ENCODE results near the gene RABAC1. TPM values are rescaled to one million over a fixed set of nuclear protein-coding genes. Genes with fewer than 3 reads are reported as not detected.

The RABAC1 gene
- total RNA-seq, 2 donors from 2014 or later: 130 to 332 TPM

- DNase-seq (ENCODE audit: low spot score): no peak
- Histone ChIP-seq H3K27ac (no peak overlapping the region), H3K9me3 (no peaks in the 10 kb centered on the region), H3K27me3 (replicated peaks; ENCODE audit: insufficient read depth) (peaks cover 24% of the 10 kb centered on the region), H3K36me3 (no peaks in the 10 kb centered on the region), H3K4me3 (no peak overlapping the region), H3K4me1 (ENCODE audit: control insufficient read depth in 1 of 2, low read depth in 2 of 2) (peaks cover 9 to 12% of the 10 kb centered on the region in 2 donors)
- TF ChIP-seq CTCF (IDR thresholded peaks at IDR 0.05): no peak
- ATAC-seq (ENCODE audit: insufficient number of reproducible peaks, low FRiP score, low read depth): no peak
Measured at GRCh38 chr19:41926763-41927496, 32.2 kb downstream of the RABAC1 start.

- Histone ChIP-seq H3K27me3 (replicated peaks; ENCODE audit: insufficient read depth) (peaks cover 23% of the 10 kb centered on the region), H3K36me3 (no peaks in the 10 kb centered on the region), H3K27ac (no peak overlapping the region), H3K4me3 (no peak overlapping the region), H3K9me3 (no peaks in the 10 kb centered on the region), H3K4me1 (ENCODE audit: control insufficient read depth in 1 of 2, low read depth in 2 of 2) (peaks cover 9 to 12% of the 10 kb centered on the region in 2 donors)
- ATAC-seq (ENCODE audit: insufficient number of reproducible peaks, low FRiP score, low read depth) (no peak), DNase-seq (ENCODE audit: low spot score) (no peak)
- TF ChIP-seq CTCF (IDR thresholded peaks at IDR 0.05): no peak
Measured at GRCh38 chr19:41926028-41926762, 32.9 kb downstream of the RABAC1 start.

- H3K4me3 ChIP-seq: no peak overlapping the region
- TF ChIP-seq CTCF (IDR thresholded peaks at IDR 0.05): no peak
- no peak overlapping the region for H3K27ac ChIP-seq
- no peak for ATAC-seq (ENCODE audit: insufficient number of reproducible peaks, low FRiP score, low read depth)
- peaks cover 9 to 12% of the 10 kb centered on the region in 2 donors for H3K4me1 ChIP-seq (ENCODE audit: control insufficient read depth in 1 of 2, low read depth in 2 of 2)
- H3K27me3 ChIP-seq (replicated peaks; ENCODE audit: insufficient read depth): peaks cover 16% of the 10 kb centered on the region
- no peaks in the 10 kb centered on the region for H3K9me3 ChIP-seq
- no peaks in the 10 kb centered on the region for H3K36me3 ChIP-seq
- no peak for DNase-seq (ENCODE audit: low spot score)
Measured at GRCh38 chr19:41925208-41926003, 33.7 kb downstream of the RABAC1 start.

GRCh38 chr19:41924151-41925145 is 34.7 kb downstream of the RABAC1 start:
- no peaks in the 10 kb centered on the region for H3K36me3 ChIP-seq
- peaks cover 12% of the 10 kb centered on the region for H3K27me3 ChIP-seq (replicated peaks; ENCODE audit: insufficient read depth)
- H3K27ac ChIP-seq: no peak overlapping the region
- DNase-seq (ENCODE audit: low spot score): no peak
- TF ChIP-seq CTCF (IDR thresholded peaks at IDR 0.05): no peak
- H3K4me3 ChIP-seq: no peak overlapping the region
- H3K4me1 ChIP-seq (ENCODE audit: control insufficient read depth in 1 of 2, low read depth in 2 of 2): peaks cover 9 to 12% of the 10 kb centered on the region in 2 donors
- no peaks in the 10 kb centered on the region for H3K9me3 ChIP-seq
- no peak for ATAC-seq (ENCODE audit: insufficient number of reproducible peaks, low FRiP score, low read depth)

Data from thoracic aorta (tissue), 2 donors.